GM11168 (cell line): ENCODE measurements around the gene STAB1.
"Not testable (repeated sequence)": the region's sequence is repeated elsewhere in the genome, so short reads cannot be mapped to it uniquely, and the experiment has no call there.

Source experiments
- in situ Hi-C: fragments of 300-500 bp; cut with MboI; formaldehyde crosslinking; loops from one replicate; pipeline ENCODE4 v1.12.0; 2022; ENCODE audit warnings: low sequenced_read_pairs; ENCODE audit not compliant: unreplicated experiment

STAB1 gene

DNA sequence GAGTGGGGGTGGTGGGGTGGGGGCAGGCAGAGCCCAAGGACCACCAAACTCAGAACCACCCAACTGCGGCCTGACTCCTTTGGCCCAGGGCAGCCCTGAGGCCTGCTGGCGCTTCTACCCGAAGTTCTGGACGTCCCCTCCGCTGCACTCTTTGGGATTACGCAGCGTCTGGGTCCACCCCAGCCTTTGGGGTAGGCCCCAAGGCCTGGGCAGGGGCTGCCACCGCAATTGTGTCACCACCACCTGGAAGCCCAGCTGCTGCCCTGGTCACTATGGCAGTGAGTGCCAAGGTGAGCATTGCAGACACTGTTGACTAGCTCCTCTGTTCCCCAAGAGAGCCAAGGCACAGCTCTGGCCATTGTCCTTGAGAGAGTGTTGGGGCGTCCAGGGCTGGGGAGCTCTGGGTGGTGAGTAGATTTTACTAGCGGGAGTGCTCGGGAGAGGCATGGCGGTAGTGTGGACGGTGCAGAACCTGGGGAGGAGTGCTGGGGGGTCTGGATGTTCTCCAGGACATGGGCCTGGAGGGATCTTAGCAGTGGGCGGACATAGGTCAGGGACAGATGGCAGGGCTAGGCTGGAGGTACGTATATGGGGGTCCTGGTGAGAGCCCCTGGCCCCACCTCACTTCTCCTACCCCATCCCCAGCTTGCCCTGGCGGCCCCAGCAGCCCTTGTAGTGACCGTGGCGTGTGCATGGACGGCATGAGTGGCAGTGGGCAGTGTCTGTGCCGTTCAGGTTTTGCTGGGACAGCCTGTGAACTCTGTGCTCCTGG lies 25.8 kb downstream of the STAB1 start:
- in situ Hi-C loops: no loop called here

DNA sequence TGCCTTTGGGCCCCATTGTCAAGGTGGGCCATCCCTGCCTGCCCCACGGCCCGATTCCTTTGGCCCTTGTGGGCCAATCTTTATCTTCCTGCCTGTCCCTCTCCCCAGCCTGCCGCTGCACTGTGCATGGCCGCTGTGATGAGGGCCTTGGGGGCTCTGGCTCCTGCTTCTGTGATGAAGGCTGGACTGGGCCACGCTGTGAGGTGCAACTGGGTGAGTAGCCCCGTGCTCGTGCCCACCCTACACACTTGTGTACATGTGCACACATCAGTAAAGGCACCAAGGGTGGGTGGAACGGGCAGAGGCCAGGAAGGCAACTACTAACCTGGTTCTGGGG lies 26.3 kb downstream of the STAB1 start:
- in situ Hi-C loops: no loop called here

DNA sequence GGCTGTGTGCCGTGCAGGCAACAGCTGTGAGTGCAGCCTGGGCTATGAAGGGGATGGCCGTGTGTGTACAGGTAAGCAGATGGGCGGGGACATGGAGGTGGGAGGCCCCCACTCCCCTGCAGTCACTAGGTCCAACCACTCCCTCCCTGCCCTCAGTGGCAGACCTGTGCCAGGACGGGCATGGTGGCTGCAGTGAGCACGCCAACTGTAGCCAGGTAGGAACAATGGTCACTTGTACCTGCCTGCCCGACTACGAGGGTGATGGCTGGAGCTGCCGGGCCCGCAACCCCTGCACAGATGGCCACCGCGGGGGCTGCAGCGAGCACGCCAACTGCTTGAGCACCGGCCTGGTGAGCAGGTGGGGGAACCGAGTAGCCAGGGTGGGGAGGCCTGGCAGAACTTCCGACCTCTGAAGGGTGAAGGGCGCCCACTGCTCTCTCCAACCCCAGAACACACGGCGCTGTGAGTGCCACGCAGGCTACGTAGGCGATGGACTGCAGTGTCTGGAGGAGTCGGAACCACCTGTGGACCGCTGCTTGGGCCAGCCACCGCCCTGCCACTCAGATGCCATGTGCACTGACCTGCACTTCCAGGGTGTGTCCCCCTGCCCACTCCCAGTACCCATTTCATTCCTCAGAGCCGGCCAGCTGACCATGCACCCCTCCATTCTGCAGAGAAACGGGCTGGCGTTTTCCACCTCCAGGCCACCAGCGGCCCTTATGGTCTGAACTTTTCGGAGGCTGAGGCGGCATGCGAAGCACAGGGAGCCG lies 26.9 kb downstream of the STAB1 start:
- in situ Hi-C loops: no loop called here

DNA sequence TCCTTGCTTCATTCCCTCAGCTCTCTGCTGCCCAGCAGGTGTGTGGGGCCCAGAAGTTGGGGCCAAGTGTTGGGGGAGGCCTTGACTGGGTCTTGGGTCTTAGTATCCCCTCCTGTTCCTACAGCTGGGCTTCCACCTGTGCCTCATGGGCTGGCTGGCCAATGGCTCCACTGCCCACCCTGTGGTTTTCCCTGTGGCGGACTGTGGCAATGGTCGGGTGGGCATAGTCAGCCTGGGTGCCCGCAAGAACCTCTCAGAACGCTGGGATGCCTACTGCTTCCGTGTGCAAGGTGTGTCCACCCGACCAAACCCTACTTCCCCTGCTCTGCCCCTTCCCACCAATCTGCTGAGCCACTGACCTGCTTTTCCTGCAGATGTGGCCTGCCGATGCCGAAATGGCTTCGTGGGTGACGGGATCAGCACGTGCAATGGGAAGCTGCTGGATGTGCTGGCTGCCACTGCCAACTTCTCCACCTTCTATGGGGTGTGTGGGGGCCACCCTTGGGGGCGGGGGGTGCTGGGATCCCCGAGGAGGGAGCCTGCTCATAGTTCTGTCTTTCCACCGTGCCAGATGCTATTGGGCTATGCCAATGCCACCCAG lies 27.6 kb downstream of the STAB1 start:
- in situ Hi-C loops: no loop called here

DNA sequence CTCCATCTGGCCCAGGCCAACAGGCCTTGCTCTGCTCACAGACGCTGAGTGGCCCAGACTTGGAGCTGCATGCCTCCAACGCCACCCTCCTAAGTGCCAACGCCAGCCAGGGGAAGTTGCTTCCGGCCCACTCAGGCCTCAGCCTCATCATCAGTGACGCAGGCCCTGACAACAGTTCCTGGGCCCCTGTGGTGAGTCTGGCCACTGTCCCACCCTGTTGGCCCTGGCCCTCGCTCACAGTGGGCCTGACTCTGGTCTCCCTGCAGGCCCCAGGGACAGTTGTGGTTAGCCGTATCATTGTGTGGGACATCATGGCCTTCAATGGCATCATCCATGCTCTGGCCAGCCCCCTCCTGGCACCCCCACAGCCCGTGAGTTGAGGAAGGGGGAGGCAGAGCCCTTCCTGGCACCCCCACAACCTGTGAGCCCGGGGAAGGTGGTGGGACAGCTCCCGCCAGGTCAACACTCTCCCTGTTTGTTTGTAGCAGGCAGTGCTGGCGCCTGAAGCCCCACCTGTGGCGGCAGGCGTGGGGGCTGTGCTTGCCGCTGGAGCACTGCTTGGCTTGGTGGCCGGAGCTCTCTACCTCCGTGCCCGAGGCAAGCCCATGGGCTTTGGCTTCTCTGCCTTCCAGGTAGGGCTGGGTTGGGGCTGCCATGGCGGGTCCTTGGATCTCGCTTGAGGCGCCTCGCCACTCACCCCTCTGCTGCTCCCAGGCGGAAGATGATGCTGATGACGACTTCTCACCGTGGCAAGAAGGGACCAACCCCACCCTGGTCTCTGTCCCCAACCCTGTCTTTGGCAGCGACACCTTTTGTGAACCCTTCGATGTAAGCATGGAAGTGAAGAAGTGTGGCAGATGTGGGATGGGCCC lies 28.5 kb downstream of the STAB1 start:
- in situ Hi-C loops: no loop called here

DNA sequence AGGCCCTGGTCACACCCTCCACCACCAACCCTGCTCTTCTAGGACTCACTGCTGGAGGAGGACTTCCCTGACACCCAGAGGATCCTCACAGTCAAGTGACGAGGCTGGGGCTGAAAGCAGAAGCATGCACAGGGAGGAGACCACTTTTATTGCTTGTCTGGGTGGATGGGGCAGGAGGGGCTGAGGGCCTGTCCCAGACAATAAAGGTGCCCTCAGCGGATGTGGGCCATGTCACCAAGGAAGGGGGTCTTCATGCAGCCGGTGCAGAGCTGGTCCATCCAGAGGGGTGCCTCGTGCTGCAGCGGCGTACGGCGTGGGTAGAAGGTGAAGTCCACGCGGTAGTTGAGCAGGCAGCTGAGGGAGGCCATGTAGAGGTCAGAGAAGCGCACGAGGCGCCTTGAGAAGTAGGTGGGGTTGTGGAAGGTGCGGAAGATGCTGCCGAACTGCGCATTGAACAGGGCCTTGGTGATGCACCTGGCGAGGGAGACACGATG lies 29.2 kb downstream of the STAB1 start:
- in situ Hi-C loops: no loop called here

DNA sequence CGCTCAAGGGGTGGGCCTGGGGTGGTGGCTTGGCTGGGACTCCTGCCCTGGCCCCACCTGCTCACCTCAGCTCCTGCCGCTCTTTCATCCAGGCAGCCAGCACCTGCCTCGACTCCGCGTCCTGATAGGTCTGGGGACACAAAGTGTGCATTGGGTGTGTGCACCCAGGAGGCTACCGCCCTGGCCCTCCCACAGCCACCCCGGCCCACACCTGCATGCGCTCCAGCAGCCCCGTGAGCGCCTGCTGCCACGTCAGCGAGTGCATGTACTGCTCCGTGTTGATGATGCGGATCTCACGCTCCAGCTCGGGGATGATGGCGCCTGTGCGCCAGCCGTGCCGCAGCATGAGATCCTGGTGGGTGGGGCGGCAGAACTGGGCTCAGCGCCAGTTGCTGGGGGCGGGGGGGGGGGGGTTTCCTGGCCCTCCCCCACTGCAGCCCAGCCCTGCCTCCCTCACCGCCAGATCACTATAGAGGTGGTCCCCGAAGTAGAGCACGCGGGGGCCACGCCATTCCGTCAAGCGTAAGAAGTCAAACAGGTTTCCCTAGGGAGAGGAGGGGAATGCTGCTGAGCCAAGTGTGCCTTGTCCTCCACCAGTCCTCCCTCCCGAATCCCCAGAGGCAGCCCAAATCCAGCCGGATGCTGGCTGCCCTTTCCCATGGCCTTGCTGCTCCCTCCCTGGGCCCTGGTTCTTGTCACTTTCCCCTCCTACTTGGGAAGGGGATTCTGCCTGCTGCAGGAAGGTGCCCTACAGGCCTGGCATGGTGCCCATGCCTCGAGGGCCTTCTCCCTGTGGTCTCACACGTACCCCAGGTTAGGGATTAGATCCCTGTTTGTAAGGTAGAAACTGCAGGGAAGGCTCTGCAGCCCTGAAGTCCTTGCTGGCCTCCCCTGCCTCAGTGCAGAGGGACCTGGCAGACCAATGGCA lies 29.9 kb downstream of the STAB1 start:
- in situ Hi-C loops: no loop called here

DNA sequence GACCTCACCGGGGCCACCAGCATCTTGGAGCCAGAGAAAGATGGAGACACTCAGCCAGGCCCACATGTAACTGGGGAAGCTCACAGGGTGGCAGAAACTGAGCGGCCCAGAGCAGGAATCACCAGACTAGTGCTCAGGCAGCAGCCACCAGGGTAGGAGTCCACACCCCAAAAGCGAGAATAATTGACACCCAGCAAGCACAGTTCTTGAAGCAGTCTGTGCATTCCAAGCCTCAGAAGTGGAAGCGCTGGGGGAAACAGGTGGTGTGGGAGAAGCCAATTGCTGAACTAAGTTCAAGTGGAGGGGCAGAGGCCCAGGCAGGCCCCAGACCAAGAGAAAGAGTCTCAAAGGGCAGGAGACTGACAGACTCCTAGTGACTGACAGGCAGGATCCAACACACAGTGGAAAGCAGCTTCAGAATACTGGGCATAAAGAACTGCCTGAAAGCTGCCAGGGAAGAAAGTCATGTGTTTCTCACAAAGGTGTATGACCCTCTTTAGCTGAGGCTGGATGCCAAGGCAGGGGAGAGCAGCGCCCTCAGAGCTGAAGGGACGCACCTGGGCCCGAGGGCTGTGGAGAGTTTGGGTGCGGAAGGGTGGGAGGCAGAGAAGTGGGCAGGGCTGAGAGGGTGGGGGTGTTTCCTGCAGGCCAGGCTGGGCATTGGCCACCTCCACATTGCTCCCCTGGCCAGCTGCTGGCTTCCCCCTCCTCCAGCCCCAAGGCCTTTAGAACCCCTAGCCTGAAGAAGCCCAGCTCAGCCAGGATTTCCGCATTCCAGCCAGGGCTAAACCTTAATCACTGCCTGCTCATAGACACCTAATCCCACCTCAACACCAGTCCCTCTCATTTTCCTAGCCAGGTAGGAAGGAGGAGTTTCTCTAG lies 30.8 kb downstream of the STAB1 start:
- in situ Hi-C loops: no loop called here

DNA sequence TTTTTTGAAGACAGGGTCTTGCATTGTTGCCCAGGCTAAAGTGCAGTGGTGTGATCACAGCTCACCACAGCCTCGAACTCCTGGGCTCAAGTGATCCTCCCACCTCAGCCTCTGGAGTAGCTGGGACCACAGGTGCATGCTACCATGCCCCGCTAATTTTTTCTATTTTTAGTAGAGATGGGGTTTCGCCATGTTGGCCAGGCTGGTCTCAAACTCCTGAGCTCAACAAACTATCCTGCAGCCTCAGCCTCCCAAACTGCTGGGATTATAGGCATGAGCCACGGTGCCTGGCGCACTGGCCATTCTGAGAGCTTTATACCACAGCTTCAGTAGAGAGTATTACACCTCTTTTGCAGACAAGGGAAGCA lies 31.5 kb downstream of the STAB1 start:
- in situ Hi-C loops: not testable (repeated sequence)

DNA sequence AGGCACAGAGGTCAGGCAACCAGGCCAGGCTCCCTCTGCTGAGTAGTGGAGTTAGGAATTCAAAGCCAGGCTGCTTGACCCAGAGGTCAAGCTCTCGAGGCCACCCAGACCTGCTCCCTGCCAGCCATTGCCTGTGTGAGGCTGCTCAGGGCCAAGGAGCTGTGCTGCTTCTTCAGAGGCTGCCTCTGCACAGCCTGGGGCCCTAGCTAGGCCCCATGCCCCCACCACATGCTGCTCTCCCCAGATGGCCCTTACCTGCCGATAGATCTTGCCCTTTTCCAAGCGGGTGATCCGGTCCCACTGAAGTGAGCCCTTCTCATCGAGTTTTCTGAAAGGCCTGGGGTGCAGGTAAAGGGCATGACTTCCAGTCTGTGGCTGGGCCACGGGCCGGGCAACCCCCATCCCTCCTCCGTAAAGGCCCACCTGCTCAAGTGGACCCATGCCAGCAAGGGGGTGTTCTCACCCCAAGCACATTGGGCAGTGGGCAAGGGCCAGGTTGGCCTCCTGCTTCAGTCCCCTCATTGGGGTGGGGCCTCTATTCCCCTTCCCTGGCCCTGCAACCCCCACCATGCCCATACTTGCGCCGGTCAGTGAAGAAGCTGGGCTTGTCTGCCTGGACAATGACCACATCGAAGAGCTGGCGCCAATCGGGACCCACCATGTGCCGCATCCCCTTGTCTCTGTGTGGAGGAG lies 32.0 kb downstream of the STAB1 start:
- in situ Hi-C loops: no loop called here

DNA sequence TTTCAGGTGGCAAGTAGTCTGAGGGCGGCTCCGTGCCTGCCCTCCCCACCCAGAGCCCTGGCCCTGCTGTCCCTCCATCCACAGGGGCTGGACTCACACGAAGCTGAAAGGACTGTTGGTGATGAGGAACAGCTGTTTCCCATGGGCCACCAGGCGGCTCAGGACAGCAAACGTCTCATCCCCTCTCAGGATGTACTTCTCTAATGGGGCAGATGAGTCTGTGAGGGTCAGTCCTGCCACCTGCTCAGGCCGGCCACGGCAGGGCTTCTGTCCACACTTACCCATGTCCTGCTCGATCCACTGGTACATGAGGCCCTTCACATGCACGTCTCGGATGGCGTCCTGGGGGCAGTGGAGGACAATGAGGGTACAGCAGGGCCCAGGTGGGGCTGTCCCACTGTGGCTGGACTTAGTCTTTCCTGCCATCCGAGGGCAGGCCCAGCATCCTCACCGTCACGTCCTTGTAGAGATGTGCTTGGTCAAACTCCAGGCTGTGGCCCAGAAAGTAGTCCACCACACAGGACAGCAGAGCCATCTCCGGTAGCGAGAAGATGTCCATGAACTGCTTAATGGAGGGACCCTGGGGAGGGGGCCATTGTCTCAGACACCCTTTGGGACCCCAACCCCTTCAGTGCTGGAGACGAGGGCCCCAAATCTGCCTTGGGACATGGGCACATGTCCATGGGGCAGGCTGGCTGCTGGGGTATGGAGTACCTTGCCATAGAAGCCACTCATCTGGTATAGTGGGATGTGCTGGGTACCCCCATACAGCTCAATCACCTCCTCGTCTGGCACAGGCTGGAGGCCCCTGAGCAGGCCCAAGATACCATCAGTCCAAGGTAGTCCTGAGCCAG lies 32.8 kb downstream of the STAB1 start:
- in situ Hi-C loops: no loop called here

DNA sequence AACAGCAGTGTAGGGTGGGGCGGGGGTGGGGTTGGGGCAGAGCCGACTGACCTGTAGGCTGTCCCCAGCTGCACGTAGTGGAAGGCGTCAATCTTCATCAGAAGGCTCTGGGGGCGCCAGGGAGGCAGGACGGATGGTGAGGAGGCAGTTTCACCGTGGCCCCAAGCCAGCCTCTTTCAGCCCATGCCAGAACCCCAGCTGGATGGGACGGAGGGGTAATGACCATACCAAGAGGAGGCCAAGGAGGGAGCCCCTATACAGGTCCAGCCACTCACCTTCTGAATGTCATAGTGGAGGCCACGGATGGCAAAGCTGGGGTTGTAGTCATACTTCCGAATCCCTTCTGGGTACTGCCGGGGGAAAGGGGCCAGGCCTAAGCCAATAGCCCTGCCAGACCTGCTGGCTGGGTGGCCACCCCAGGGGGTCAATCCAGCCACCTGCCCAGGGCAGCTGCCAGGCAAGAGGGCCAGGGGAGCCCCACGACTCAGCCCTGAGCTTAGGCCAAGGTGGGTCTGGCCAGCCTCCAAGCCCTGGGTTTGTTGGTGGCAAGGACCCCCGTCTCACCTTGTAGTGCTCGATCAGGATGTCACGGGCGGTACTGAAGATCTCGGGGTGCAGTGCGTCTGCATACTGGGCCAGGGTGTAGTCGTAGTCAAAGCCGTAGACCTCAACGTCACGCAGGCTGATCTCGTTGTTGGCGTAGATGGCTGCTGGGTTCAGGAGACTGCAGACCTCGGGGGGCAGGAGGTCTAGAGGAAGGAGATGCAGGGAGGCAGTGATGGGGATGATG lies 33.6 kb downstream of the STAB1 start:
- in situ Hi-C loops: no loop called here

DNA sequence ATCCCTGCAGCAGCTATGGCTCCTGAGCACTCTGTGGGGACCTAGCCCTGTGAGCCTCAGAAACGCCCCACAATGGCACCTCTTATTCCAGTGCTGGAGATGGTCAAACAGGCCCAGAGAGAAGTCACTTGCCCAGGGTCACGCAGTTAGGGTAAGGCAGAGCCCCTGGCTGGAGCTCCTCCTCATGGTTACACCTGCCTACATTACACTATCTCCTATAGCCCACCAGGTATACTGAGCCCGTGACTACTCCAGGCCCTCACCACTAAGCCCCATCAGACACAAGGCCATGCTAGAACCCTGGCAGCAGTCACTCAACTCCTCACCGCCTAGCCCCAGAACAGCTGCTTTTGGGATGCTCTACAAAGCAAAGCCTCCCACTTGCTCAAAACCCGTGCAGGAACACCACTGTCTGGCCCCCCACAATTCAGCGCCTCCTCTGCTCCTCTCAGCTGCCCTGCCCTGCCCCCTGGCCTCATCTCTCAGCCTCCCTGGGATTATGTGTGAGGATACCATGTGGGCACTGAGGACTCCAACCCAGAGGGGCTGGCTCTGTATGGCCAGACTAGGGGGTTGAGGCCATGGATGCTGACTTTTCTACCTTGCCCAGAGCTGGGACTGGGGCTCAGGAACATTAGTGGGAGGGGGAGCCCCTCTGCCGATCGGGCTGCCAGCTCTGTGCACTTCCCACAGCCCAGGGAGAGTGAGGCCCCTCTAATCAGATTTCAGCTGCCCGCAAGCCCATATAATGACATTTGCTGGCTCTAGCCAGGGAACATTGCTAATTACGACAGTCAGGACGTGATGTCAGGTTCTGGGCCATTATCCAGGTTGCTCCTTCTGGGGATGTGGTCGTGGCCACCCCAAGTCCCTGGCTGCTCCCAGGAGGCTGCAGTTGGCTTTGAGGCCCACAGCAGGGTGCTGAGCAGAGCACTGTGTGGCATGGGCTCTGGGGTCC lies 34.5 kb downstream of the STAB1 start:
- in situ Hi-C loops: no loop called here

DNA sequence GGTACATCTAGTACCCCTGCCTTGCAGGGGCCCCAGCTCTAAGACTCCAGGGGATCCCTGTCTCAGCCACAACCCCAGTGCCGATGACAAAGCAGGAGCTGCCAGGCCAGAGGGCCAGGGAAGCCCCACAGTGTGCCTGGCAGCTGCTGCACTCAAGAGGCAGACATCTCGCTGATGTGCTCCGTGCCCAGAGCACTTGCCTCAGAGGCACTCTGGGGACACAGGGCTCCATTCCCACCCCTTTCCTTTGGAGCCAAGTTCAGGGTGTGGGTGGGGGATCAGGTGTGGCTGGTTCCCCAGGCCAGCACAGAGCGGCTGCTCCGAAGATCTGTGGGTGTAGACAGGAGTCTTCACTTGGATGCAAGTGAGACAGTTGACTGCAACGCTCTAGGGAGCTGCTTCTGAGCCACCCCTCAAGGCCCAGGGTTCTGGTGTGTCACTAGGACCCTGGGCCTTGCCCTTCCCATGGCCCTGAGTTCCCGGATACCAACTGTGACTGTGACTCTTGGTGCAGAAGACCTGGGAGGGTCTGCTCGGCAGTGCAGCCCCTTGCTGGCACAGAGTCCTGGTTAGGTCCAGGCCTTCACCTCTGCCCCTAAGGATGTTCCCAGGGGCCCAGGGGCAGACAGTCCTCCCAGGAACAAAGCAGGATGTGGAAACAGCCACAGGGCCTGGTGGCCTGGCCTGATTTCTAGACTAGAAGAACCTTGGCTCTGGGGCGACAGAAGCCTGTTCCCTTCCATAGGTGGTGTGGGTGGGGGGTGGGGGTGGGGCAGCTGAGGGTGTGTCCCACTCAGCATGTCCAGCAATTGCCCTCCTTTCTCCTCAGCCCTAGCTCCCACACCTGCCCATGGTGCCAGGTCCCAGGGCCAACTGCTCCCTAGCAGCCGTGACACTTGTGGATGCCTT lies 36.0 kb downstream of the STAB1 start:
- in situ Hi-C loops: no loop called here
